Activated naive CD4-positive, alpha-beta T cell treated with anti-CD3 and anti-CD28 coated beads for 36 hours (primary cell): ENCODE results near the gene CYP27B1. TPM values are rescaled to one million over a fixed set of nuclear protein-coding genes. Genes with fewer than 3 reads are reported as not detected.

ENCODE experiments used
- CTCF ChIA-PET: fragments of 350-600 bp; sonication (Branson Sonifier 250); formaldehyde crosslinking; loops from one replicate; lab custom pipeline; 2021; ENCODE audit warnings: antibody characterized with exemption; lab: Charles Lee
- DNase-seq: peaks from one replicate; pipeline ENCODE4 v3.0.0-alpha.2; 2020
- H3K27ac Mint-ChIP-seq: one replicate; pipeline ENCODE4 v1.8.0; 2021; ENCODE audit warnings: mild to moderate bottlenecking, mixed read lengths
- H3K27me3 Mint-ChIP-seq: one replicate; pipeline ENCODE4 v1.8.0; 2021; ENCODE audit warnings: low read depth, mixed read lengths
- H3K36me3 Mint-ChIP-seq: one replicate; pipeline ENCODE4 v1.8.0; 2021; ENCODE audit warnings: low read depth, mixed read lengths
- H3K4me1 Mint-ChIP-seq: one replicate; pipeline ENCODE4 v1.8.0; 2021; ENCODE audit warnings: low read depth, mixed read lengths
- H3K4me3 Mint-ChIP-seq: one replicate; pipeline ENCODE4 v1.8.0; 2021; ENCODE audit warnings: mild to moderate bottlenecking, moderate library complexity, mixed read lengths
- H3K9me3 Mint-ChIP-seq: one replicate; pipeline ENCODE4 v1.8.0; 2021; ENCODE audit warnings: mixed read lengths
- intact Hi-C: fragments of 100-400 bp; cut with micrococcal nuclease; formaldehyde crosslinking; loops from one replicate; pipeline ENCODE4 v1.15.1; 2023
- total RNA-seq, 2 experiments: library from RNA; stranded (reverse); gene quantifications; one replicate each; pipeline ENCODE4 v1.2.3, GENCODE V29; 2021

The CYP27B1 gene
- total RNA-seq, 2 experiments from 2014 or later: 5.4 to 6.1 TPM

DNA sequence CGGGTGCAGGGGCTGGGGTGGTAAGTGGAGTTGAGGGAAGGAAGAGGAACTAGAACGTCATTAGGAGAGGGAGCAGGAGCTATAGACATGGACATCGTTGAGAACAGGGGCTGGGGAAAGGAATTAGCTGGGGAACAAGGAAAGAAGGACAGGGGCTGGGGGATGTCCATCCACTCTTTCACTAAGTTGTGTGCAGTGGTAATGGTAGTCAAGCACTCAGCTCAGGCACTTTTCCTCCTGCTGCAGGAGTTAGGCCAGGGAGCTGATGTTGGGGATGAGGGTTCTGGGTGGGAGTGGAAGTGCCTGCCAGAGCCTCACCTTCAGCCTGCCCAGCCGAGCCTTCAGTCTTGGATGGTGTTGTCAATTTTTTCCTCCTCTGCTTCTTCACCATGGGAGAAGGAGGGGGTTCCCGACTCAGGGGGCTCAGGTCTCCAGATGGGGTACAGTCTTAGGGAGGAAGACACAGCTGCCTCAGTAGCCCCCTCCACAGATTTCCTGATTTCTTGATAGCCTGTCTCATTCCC lies 37.5 kb downstream of the CYP27B1 start:
- no peaks in the 10 kb centered on the region for H3K27me3 Mint-ChIP-seq
- H3K27ac Mint-ChIP-seq: no peak overlapping the region
- CTCF ChIA-PET: interaction anchor here (1.2 to 1.9 kb wide), 3 partner anchors 12 to 148 kb away, joined by 3 to 7 read pairs (median 4); no protein-coding TSS in a partner anchor
- H3K4me3 Mint-ChIP-seq: no peak overlapping the region
- intact Hi-C loops: no loop called here
- peaks cover 38% of the 10 kb centered on the region for H3K36me3 Mint-ChIP-seq
- no peaks in the 10 kb centered on the region for H3K9me3 Mint-ChIP-seq
- H3K4me1 Mint-ChIP-seq: no peaks in the 10 kb centered on the region
- DNase-seq: no peak

DNA sequence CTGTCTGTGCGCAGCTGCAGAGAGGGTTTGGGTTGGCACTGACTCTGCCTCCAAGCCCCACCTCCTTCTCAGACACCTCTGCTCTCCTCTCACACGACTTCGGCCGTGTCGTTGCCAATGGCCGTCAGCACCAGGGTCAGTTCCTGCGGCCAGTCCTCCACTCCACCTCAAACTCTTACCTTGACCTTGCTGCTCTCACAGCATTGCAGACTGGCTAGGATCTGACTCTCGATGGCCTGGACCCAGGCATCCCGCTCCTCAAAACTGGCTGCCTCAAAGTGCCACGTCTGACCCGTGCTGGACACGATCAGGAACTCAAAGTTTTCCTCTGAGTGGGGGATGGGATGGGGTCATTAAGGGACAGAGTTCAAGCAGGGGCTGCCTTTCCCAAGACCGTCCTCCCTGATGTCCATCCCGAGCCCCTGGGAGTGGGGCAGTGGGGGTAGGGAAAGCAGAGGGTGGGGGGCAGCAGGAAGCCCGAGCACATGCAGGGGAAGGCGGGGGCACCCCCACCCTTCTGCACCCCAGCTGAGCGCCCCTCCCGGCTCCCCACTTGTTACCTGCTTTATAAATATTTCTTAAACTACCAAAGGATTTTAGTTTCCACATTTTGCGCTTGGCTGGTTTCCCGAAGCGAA lies 39.0 kb downstream of the CYP27B1 start:
- Mint-ChIP-seq H3K9me3 (no peaks in the 10 kb centered on the region), H3K4me3 (no peak overlapping the region), H3K36me3 (peaks cover 33% of the 10 kb centered on the region), H3K4me1 (no peaks in the 10 kb centered on the region), H3K27ac (no peak overlapping the region), H3K27me3 (no peaks in the 10 kb centered on the region)
- CTCF ChIA-PET: interaction anchor here (1.0 to 1.9 kb wide), 2 partner anchors 13 to 16 kb away, joined by 3 to 7 read pairs; partner anchors contain the start of gene TSPAN31
- intact Hi-C loops: no loop called here
- no peak for DNase-seq

DNA sequence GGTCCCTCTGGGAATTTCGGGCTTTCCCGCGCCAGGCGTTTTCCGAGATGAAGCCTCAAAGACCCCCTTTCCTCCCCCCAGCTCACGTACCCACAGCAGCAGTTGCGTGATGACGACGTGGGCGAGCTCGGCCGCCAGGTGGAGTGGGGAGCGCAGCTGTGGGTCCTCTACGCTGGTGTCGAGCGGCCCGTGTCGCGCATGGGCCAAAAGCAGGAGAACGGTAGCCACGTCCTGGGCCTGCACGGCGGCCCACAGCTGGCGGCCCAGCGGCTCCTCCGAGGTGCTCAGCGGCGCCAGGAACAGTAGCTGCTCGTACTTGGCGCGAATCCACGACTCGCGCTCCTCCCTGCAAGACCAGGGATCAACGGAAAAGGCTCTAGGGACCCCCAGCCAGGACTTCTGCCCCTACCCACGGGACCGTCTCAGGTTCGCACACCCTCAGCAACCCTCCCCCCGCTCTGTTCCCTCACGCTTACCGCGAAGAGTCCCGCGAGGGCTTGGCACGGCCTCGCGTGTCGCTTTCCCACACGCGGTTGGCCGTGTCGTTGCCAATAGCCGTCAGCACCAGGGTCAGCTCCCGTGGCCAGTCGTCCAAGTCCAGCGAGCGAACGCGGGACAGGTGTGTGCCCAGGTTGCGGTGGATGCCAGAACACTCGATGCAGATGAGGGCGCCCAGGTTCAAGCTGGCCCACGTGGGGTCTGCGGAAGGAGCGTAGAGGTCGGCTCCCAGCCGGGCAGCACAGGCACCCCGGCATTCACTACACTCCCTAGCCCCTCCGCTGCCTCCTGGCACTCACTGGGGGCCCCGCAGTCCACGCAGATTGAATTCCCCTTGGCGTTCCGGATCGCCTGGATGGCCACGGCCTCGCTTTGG lies 39.8 kb downstream of the CYP27B1 start:
- no peaks in the 10 kb centered on the region for H3K4me1 Mint-ChIP-seq
- CTCF ChIA-PET: interaction anchor here (1.4 to 1.5 kb wide), 2 partner anchors 10 to 17 kb away, joined by 4 read pairs; partner anchors contain the start of gene TSPAN31
- no peak overlapping the region for H3K4me3 Mint-ChIP-seq
- H3K27me3 Mint-ChIP-seq: no peaks in the 10 kb centered on the region
- no peak overlapping the region for H3K27ac Mint-ChIP-seq
- no peaks in the 10 kb centered on the region for H3K9me3 Mint-ChIP-seq
- intact Hi-C loops: no loop called here
- peaks cover 28% of the 10 kb centered on the region for H3K36me3 Mint-ChIP-seq
- no peak for DNase-seq

DNA sequence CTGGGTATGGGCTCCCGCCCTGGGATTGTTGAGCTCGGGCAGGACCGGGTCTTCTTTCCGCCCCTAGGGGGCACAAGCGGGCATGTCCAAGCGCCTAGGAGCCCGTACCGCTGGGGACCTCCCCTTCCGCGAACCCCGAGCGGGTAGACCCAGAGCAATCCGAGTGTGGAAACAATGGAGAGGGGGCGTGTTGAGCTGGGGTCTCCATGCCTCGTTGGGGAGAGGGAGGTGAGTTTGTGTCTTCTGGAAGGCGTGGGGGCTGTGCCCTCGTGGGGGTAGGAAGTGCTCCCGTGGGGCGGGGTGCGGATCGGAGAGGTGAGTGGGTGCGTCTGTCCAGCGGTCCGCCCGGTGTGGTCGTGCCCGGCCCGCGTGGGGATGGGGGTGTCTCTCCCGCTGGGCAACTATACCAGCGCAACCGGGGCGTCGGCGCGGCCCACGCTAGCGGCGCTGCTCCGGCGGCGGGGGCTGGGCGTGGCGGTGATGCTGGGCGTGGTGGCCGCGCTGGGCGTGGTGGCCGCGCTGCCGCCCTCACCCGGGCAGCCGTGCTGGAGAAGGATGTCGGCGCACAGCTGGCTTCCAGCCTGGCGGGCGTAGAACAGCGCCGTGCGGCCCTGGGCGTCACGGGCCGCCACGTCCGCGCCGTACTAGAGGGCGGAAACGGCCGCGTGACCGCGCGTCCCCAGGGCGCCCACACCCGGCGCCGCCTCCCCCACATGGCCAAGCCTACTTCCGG lies 40.6 kb downstream of the CYP27B1 start:
- Mint-ChIP-seq H3K9me3 (no peaks in the 10 kb centered on the region), H3K27me3 (no peaks in the 10 kb centered on the region), H3K4me1 (no peaks in the 10 kb centered on the region), H3K27ac (no peak overlapping the region), H3K36me3 (peaks cover 27% of the 10 kb centered on the region), H3K4me3 (no peak overlapping the region)
- intact Hi-C loops: no loop called here
- DNase-seq: no peak
- CTCF ChIA-PET: interaction anchor here (1.4 to 1.5 kb wide), 2 partner anchors 10 to 18 kb away, joined by 4 read pairs; partner anchors contain the start of gene TSPAN31

DNA sequence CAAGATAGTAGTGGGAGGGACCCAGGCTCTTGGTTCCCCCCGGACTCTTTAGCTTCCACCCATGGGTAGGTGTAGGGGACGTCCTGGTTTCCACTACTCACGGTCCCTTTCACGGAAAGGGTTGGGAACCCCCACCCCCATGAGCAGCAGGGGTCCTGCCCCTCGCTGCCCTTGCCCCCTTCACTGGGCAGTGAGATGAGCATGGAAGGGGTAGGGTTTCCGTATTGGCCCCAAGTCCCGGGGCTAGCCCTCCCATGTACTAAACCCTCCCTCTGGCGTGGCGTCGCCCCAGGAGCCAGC lies 41.1 kb downstream of the CYP27B1 start:
- no peak for DNase-seq
- intact Hi-C loops: no loop called here
- no peaks in the 10 kb centered on the region for H3K9me3 Mint-ChIP-seq
- H3K27ac Mint-ChIP-seq: no peak overlapping the region
- no peaks in the 10 kb centered on the region for H3K27me3 Mint-ChIP-seq
- CTCF ChIA-PET: interaction anchor here (1.0 to 1.5 kb wide), 3 partner anchors 9 to 19 kb away, joined by 3 to 4 read pairs (median 4); partner anchors contain the start of gene TSPAN31
- H3K4me3 Mint-ChIP-seq: no peak overlapping the region
- H3K36me3 Mint-ChIP-seq: peaks cover 27% of the 10 kb centered on the region
- H3K4me1 Mint-ChIP-seq: no peaks in the 10 kb centered on the region

DNA sequence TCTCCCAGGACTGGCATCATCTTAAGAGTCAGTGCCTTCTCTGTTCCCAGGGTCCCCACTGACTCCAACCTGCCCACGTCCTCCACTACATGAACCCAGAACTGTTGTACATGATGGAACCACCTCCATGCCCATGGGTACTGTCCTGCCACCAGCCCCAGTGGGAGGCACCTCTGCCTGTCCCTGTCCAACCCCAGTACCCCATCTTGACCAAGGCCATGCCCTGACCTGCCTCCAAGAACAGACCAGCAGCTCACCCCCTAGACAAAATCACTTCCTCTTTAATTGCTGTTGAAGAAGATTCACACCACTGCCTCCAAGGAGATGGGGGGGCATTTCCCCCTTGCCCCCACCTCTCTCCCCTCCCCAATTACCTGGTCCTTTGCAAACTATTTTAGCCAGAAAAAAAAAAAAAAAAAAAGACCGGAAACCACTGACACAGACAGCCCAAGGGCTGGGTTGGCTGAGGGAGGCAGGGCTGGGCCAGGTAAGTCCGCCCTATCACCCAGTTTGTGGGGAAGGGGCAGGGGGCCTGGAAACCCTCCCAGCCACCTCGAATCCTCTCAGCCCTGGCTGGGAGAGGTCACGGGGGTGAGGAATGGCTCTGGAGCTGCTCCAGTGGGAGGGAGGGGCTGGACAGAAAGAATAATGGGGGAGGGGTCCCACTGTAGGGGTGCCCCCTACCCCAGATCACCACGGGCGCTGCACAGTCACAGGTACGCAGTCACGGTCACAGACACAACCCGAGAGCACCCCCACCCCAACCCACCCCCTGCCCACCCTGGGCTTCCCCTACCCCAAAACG lies 41.7 kb downstream of the CYP27B1 start:
- H3K27ac Mint-ChIP-seq: peak overlapping the region; percentile 0
- CTCF ChIA-PET: interaction anchor here (0.9 to 1.5 kb wide), 4 partner anchors 8 to 98 kb away, joined by 3 to 5 read pairs (median 3); no protein-coding TSS in a partner anchor
- H3K27me3 Mint-ChIP-seq: no peaks in the 10 kb centered on the region
- no peak overlapping the region for H3K4me3 Mint-ChIP-seq
- no peaks in the 10 kb centered on the region for H3K9me3 Mint-ChIP-seq
- intact Hi-C loops: no loop called here
- DNase-seq: no peak
- H3K4me1 Mint-ChIP-seq: no peaks in the 10 kb centered on the region
- peaks cover 26% of the 10 kb centered on the region for H3K36me3 Mint-ChIP-seq

DNA sequence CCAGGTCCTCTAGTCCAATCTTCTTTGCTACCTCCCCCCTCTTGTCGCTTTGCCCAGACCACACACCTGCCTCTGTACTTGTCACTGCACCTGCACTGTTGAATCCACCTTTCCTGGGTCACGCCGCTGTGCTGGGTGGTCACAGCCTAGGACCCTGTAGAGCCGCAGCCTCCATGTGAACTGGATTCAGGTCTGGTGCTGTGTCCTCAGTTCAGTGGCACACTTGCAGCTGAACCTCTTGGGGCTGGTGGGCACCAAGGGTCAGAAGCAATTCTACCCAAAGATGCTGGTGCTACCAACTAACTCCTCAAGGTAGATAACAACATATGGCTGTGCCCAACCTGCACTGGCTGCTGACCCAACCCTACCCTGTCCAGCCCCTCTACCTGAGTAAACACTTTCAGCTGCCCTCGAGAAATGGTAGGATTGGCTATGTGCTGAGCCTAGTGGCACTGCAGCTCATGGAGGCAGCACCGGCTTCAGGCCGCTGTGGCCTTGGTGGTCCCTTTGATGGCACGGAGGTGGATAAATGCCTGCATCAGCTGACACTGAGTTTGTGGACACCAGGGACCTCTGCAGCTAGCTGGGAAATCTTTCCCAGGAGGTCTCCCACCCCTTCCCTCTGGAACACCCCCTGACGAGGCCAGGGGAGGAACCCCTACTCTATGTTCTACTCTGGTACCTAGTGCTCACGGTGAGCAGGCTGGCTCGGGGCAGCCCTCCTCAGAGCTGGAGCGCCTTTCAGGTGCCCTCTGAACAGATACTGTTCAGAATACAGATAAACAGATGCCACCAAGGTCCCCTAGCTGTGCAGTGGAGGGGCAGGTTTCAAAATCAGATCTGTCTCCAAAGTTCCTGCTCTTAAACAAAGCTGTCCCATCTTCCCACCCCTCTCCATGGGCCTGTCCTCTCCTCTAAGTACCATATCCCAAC lies 42.6 kb downstream of the CYP27B1 start:
- intact Hi-C loops: no loop called here
- Mint-ChIP-seq H3K36me3 (peaks cover 25% of the 10 kb centered on the region), H3K27ac (peak overlapping the region; percentile 0), H3K4me1 (no peaks in the 10 kb centered on the region), H3K4me3 (no peak overlapping the region), H3K9me3 (no peaks in the 10 kb centered on the region), H3K27me3 (no peaks in the 10 kb centered on the region)
- CTCF ChIA-PET: interaction anchor here (0.9 to 1.5 kb wide), 3 partner anchors 9 to 97 kb away, joined by 3 to 5 read pairs (median 3); no protein-coding TSS in a partner anchor
- DNase-seq: no peak

DNA sequence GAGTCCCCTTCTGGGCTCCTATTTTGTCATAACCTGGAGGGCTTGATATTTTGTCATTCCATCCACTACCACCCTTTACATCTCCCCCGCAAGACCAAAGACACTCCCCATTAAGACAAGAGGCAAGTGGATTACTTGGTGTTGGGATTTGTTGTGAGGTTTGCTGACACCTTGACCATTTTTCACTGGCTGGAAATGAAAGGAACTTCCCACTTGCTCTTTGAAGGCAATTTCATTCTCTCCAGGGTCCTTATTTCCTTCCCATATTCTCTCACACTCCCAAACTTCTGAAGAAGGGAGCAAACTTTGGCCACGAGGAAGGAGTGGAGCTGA lies 43.3 kb downstream of the CYP27B1 start:
- CTCF ChIA-PET: interaction anchor here (1.5 kb wide), 1 partner anchor 18 kb away, joined by 5 read pairs; no protein-coding TSS in a partner anchor
- Mint-ChIP-seq H3K9me3 (no peaks in the 10 kb centered on the region), H3K27ac (no peak overlapping the region), H3K36me3 (peaks cover 25% of the 10 kb centered on the region), H3K27me3 (no peaks in the 10 kb centered on the region), H3K4me3 (no peak overlapping the region), H3K4me1 (no peaks in the 10 kb centered on the region)
- DNase-seq: no peak
- intact Hi-C loops: no loop called here

DNA sequence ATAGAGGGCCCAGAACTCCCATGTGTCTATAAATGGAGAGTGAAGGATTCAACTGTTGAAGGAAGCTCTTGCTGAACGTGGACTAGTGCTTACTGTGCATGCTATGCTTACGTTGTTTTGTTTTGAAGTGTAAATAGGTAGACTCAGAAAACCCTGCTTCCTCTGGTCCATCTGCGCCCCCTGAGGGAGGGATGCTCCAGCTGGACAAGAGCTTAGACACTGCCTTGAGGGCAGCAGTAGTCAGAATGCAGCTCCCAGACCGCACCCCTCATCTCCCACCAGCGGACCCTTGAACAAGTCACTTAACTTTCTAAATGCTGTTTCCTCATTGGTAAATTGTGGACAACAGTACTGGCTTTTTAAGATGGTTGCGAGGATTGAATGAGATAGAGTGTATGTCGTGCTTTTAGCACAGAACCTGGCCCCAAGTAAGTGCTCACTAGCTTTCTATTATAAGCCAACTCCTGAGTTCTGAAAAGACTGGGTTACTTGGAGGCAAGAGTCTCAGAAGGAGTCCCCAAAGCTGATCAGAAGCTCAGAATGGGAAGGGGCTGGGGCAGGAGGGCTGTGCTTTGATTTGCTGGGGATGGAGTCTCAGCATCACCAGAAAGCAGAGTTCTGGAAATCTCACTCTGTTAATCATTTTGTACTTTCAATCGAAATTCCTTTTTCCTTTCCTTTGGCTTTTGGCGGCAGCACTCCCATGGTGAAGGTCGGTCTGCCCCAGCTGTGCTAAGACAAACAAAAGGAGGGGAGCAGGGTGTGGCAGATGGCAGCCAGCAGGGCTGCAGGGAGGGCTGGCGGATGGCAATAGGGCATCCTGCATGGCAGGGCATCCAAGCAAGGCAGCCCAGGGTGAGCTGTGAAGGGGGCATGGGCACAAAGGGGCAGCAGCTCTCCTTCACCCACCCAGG lies 43.9 kb downstream of the CYP27B1 start:
- no peaks in the 10 kb centered on the region for H3K4me1 Mint-ChIP-seq
- H3K27me3 Mint-ChIP-seq: no peaks in the 10 kb centered on the region
- H3K36me3 Mint-ChIP-seq: peaks cover 25% of the 10 kb centered on the region
- H3K27ac Mint-ChIP-seq: no peak overlapping the region
- intact Hi-C loops: no loop called here
- CTCF ChIA-PET: no interaction called here
- no peak overlapping the region for H3K4me3 Mint-ChIP-seq
- H3K9me3 Mint-ChIP-seq: no peaks in the 10 kb centered on the region
- no peak for DNase-seq
